EL (cell line): ENCODE results near the gene NADK.

Experiments
- DNase-seq: peaks from one replicate; pipeline ENCODE4 v3.0.0-alpha.2; 2016

NADK gene, protein sequence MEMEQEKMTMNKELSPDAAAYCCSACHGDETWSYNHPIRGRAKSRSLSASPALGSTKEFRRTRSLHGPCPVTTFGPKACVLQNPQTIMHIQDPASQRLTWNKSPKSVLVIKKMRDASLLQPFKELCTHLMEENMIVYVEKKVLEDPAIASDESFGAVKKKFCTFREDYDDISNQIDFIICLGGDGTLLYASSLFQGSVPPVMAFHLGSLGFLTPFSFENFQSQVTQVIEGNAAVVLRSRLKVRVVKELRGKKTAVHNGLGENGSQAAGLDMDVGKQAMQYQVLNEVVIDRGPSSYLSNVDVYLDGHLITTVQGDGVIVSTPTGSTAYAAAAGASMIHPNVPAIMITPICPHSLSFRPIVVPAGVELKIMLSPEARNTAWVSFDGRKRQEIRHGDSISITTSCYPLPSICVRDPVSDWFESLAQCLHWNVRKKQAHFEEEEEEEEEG

DNA sequence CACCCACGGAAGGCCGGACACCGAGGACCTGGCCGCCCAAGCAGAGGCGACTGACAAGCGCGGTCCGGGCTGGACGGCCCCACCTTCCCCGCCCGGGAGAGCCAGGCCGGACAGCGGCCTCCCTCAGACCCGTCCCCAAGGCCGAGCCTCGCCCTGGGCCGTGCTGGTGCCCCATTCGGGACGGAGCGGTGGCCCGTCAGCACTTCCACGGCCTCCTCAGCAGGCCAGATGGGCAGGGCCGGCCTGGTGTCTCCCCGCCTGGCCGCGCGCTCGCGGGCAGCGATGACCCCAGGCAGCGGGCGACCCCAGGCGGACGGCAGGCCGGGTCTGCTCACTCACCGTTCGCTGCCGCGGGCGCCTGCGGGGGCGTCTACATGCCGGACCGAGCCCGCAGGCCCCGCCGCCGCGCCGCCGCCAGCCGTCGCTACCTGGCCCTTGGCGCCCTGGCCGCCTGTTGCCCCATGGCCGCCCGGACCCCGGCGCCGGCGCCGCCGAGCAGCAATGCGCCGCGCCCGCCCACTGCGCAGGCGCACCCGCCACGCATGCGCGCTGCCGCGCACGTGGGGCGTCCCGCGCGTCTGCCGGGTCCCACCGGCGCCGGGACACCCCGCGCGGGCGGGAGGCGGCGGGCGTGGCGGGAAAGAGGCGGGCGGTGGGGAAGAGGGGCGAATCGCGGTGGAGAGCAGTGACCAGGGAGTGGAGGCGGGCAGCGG lies at the start of gene NADK:
TSS of gene NADK (minus strand) at position 521 of the 713 bp plus-strand sequence. CDS start 13,064 bp downstream, outside the sequence.
- DNase-seq = peak; percentile 70

DNA sequence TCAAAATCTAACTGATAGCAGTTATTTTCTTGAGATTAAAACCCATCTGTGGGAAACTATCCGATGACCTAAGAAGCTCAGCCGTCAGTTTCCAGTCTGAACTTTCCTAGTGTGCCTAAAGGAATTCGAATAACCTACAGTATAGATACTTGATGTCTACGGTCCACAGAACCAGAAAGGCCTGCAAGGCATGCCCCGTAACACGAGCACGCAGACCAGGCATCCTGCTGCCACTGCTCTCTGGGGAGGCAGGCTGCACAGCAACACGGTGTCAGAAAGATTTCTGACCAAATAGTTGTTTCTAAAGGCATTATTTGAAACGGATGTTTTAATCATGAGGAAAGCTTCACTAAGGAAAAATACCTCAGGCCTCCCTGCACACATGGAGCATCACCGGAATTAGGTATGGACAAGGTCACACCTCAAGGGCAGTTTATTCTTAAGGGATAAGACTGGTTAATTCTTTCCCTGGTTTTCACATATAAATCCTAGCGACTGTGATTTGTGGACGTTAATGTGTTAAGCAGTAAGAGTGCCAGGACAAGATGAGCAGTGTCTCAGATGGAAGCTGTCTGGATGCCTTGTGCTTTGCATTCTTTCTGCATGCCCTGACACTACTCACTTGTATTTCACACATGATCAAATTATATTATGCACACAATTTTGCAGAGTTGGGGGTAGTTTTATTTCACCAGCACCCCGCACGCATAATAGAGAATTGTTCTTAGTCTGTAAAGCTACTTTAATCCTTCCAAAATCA lies 49.0 kb upstream of the NADK start:
- DNase-seq = no peak

DNA sequence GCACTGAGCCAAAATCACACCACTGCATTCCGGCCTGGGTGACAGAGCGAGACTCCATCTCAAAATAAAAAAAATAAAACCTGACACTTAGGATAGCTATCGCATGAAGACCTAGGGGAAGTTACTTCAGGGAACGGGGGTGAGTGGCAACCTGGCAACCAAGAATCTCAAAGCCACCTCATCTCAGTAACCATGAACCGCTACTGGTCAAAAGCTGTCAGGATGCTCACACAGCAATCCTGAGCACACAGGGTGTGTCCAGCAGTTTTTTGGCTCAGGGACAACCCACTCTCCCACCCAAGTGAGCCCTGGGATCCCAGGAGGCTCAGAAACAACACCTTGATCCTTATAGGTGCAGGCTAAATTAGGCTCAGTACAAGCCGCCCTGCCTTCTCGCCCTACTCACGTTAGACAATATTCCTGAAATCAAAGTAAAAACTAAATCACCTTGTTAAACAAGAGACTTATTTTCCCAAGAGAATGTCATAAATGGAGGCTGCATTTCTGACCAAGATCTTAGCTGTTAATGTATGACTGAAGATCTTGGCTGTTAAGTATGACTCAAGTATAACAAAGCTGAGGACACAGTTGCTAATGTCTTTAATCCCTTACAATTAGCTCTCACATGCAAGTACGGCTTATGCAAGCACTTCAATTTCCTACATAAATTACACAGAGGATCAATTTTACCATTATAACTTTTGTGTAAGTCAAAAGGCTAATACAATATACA lies 48.3 kb upstream of the NADK start:
- no peak for DNase-seq

DNA sequence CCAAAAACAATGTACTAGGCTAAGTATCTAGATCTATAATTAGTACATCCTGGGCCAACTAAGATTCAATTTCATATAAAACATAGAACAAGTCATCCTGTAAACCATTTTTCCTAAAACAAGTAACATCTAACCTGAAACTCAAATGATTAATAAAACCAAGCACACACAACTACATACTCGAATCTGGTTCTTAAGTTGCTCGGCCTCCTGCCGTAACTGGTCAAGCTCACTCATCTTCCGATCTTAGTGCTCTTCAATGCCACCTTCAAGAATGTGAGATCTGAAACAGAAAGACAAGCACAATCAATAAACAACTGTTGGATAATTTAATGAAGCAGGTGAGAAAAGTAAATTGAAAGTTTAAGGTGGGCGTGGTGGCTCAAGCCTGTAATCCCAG lies 46.9 kb upstream of the NADK start:
- no peak for DNase-seq

DNA sequence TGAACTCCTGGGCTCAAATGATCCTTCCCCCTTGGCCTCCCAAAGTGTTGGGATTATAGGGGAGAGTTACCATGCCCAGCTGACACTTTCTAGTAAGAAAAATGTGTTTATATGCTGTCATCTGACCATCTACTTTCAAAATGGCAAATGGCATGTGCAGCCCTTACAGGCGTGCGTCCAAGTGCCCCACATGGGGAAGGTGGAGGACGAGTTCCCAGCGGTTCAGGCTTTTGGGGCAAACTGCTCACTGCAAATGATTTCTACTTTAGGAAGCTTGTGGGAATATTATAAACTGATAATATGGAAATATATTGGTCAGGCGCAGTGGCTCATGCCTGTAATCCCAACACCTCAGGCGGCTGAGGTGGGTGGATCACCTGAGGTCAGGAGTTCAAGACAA lies 41.5 kb upstream of the NADK start:
- DNase-seq = no peak

DNA sequence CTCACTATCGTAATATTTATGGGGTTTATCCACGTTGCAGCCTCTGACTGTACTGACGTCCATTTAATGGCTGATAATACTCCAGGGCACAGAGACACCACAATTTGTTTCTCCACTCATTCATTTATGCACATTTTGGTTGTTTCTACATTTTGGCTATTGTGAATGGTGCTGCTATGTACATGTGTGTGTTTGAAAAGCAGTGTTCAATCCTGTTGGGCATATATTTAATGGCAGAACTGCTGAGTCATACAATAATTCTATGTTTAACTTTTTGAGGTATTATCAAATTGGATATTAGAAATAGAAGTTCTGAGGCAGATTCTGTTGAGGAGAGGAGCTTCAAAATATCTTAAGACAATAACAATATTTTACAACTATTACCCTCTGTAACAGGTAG lies 39.0 kb upstream of the NADK start:
- no peak for DNase-seq

DNA sequence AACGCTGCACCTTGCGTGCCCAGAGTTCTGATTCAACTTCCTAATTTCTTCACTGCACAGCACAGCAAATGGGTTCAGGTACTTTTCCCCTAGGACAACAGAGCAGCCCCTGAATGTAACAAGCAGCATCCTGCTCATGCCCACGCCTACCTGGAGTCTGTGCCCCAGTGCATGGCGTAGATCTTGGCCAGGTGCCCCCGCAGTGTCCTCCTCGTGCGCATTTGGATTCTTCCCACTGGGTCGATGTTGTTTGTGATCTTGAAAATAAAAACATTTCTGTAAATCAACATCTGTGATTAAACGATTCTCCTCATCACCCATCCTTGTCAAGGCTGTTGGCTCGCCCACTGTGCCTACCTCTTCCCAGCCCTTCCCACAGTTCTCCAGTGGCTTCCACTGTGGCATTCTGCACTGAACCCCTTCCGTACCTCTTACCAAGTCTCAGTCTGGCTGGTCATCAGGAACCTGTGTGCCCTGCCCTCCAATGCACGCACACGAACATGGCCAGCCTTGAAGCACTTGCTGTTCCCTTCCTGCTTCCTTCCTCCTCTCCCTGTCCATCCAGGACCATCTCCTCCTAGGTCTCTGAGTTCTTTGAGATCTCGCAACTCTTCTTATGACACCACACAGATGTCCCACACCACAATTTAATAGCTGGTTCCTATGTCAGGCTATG lies 37.5 kb upstream of the NADK start:
- DNase-seq = no peak

DNA sequence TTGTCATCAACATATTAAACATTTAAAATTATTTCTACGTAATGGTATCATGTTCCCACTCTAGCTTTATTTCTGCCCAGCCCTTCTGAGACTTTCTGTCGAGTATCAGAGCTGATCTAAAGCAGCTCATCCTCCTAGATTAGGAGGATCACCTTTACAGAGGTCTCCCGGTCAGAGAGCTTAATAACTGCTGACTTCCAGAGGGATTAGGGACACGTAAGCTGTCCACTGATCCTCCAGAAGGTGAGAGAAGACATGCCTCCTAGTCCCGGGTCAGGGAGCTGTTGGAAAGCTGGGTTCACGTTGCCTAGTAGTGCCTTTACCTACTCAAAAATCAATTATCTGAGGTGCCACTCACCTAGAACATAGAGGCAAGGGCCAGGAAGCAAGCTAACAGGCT lies 31.2 kb upstream of the NADK start:
- DNase-seq = no peak

DNA sequence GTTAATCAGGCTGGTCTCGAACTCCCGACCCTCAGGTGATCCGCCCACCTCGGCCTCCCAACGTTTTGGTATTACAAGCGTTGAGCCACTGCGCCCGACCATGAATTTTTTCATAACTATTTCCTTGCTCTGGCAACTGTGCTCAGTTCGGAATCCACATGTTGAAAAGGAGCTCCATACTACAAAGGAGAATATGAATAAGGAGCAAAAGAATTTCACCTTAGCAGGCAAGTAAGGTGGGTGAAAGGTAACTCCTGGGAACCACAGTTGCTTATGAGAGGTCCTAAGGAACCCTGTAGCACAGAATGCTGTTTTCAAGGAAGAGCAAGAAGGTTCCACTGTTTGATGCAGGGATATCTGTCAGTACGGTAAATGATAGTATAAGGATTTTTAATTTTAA lies 29.9 kb upstream of the NADK start:
- no peak for DNase-seq

DNA sequence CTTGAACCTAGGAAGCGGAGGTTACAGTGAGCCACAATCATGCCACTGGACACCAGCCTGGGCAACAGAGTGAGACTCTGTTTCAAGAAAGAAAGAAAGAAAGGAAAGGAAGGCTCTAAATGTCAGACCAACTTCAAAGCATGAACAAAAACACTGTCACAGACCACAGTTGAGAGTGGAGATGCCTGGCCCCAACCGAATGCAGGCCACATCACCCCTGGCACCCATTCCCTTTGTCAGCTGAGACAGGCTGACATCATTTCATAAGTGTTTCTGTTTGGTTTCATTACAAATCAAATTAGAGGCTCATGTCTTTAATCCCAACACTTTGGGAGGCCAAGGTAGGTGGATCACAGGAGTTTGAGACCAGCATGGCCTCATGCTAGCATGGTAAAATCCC lies 28.6 kb upstream of the NADK start:
- no peak for DNase-seq

DNA sequence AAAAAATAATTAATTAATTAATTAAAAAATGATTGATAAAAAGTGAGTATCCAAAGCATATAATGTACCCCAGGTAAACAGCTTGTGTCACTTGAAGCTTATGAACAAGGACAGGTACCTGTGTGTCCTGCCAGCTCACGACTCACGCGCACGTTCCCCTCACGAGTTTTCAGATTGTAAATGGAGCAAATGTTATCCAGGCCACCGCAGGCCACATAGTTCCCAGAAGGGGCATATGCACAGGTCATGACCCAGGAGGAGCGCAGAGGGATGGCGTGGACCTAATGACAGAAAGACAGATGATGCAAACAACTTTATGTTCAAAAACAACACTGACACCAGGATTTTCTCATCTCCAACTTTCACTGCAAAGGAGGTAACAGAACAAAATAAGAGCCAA lies 26.0 kb upstream of the NADK start:
- DNase-seq = no peak

DNA sequence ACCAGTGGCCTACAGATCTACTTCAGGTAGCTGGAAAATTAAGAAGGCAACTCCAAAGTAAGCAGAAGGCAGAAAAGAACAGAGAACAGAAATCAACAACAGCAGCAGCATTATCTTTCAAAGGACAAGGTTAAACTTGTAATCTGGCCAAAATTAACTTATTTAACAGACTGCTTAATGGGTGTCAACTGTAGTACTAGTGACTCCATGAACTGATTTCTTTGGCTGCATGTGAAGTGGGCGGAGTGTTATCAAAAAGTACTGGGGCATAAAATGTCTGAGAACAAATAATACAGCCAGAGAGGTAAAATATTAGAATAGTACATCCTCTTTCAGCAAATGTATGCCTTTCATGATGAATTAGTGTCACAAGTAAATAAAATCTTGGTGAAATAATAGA lies 24.6 kb upstream of the NADK start:
- no peak for DNase-seq

DNA sequence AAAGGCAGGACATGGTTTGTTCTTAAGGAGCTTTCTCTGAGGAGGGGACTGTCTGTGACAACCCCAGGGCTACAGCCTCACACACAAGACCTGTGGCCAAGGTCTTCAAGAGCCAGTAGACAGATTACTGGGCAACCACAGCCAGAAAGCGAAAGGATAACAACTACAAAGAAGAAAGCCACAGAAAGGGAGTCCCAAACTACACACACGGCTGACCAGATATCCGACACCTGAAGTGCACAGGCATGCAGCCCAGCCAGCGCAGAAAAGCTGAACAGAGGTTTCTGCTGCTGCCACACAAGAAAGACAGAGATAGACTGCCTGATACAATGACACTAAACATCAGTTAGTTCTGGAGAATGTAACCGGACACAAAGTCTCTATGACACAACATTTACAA lies 21.4 kb upstream of the NADK start:
- DNase-seq = no peak

DNA sequence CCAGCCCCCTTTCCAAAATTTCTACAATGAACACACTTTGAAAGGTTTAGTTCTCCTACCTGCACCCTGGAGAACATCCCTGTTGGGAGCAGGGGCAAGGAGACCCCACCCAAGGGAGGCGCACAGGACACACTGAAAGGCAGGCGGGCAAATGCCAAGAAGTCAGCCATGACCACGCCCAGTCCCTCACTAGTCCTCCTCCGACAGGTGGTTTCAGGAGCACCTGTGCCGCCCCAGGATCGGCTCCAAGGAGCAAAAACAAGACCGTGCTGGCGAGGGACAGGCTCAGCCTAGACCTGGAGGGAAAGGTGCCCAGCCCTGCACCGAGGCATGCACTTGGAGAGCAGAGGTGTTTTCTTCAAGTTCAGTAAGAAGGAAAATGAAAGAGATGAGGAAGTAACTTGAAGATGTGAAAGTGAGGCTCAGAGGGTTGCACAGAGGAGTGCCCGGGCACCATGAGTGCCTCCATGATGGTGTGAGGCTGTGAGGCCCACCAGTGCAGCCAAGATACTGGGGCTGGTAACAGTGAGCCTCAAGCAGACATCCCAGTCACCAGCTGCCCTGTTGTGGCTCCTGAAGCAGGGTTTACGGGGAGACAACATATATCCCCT lies 19.6 kb upstream of the NADK start:
- DNase-seq = no peak

DNA sequence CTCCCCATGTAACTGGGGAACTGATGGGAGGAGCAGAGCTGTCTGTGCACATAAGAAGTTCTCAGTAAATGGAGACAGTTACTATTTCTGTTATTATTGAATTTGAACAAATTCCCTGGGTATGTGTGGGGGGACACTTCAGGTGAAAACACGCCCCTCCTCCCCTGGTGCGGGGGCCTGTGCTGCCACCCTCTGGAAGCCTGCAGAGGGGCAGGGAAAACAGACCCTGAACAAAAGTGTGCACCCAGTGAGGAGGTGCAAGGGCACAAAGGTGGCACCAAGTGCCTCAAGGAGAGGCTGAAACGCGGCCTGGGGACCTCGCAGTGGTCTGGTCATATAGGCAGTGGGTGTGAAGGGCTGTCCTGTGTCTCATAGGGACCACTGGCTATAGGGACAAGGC lies 18.2 kb upstream of the NADK start:
- no peak for DNase-seq

DNA sequence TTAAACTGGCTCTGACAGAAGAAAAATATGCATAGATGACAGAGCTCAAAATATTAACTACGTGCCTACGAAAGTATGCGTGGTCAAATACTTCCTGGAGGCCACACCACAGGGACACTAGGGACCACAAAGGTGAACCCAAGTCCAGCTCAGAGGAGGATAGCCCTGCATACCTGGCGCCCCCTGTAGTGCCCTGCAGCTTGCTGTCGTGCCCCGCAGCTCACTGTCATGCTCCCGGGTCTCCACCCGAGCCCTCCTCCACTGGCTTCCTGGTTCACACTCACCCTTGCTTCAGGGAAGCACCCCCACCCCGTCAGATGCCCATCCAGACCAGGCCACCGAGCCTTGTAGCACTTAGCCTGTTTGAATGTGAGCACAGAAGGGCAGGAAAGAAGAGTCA lies 16.7 kb upstream of the NADK start:
- DNase-seq = no peak

DNA sequence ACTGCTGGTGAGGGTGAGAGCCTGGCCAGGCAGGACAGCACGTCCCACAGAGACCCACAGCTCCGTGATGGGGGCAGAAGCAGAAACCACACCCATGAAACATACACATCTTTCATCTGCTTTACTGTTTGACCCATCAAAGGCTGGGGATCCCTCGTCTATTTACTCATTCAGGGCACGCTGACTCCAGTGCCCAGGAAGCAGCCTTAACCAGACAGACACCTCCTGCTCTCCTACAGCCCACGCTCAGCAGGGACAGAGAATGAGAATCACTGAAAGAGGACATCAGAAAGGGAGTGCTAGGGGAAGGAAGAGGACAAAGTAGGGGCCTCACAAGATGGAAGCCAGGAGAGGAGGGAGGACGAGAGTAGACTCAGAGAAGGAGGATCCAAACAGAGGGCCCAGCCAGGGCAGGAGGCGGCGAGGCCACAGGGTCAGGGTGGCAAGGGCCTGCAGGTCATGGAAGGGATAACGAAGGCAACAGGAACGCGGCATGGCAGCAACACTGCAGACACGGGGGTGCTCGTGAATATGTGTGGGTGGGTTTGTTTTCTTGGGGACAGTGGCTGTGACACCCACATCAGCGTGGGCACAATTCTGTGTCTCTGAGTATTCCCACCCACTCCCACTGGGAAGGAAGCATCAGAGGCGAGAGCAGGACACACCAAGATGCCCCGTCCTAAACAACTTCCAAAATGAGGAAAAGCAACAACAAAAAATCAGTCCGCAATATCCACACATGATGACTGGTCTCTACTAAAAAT lies 15.4 kb upstream of the NADK start:
- DNase-seq = no peak

DNA sequence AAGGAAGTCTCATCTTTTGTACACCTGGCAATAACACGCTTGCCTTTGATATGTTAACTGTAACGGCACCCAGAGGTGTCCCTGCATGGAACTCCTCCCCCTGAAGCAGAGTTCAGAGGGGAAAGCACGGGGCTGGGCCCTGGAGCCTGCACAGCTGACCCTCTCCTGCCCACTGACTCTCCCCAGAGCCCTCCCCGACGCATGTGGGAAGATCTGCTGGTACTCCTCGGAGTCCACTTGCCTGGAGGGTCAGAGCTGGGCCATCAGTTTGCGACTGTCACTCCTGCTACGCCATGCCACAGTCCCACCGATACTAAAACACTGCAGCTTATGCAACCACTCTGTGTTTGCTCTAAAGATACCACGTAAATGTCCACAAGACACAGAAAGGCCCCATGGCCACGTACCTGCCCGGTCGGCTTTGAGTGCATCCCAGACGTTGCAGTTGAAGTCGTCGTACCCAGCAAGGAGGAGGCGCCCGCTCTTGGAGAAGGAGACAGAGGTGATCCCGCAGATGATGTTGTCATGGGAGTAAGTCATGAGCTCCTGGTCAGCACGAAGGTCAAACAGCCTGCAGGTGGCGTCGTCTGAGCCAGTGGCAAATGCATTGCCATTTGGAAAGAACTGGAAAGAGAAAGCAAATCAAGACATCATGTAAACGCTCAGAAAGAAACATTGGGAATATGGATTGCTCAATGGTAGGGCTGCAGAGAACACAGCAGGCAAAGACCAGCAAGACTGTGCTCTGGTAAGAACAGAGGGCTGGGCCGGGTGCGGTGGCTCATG lies 10.6 kb upstream of the NADK start:
- DNase-seq = no peak

DNA sequence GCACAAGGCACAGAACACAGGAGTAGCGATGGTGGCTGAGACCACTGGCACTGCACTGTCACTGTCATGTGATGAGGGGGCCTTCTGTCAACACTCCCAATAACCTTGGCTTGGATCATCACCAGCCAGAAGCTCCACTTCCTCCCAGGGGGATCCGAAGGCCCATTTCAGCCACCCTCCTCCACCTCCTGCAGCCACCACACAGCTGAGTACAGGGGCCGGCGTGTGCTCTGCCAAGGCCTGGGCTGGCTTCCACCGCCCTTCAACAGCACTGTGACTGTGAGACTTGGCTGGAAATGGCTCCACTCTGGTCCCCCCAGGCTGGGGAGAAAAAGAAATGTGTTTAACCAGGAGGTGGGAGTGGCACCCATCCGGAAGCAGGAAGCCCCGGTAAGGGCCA lies 9.9 kb upstream of the NADK start:
- DNase-seq = no peak
